Esophagus squamous epithelium (tissue), 5 donors: ENCODE measurements around the gene TAAR6. TPM values are rescaled to one million over a fixed set of nuclear protein-coding genes. Genes with fewer than 3 reads are reported as not detected.

Experiments used
- DNase-seq: peaks from one replicate; lab custom pipeline; 2025; lab: John Stamatoyannopoulos, UW
- H3K27ac ChIP-seq, 4 donors: fragments of 200-600 bp; sonication (generic); one replicate each; pipeline ENCODE4 v1.5.1; 2016 to 2019; ENCODE audit warnings: mild to moderate bottlenecking in 1 of 4
- H3K27me3 ChIP-seq, 4 donors: fragments of 200-600 bp; sonication (generic); 1 replicate in 3 of 4; 2 replicates in 1 of 4; pipeline versions ENCODE4 v1.5.1 to v1.6.0; 2017 to 2021; ENCODE audit warnings: antibody characterized with exemption in 1 of 4
- H3K36me3 ChIP-seq, 3 donors: fragments of 200-600 bp; sonication (generic); one replicate each; pipeline ENCODE4 v1.5.1; 2016 to 2019
- H3K4me1 ChIP-seq, 3 donors: fragments of 200-600 bp; sonication (generic); one replicate each; pipeline ENCODE4 v1.5.1; 2017 to 2019
- H3K4me3 ChIP-seq, 4 donors: fragments of 200-600 bp; sonication (generic); 1 replicate in 3 of 4; 2 replicates in 1 of 4; pipeline ENCODE4 v1.5.1; 2016 to 2019; ENCODE audit warnings: mild to moderate bottlenecking in 2 of 4, moderate library complexity in 1 of 4
- H3K9me3 ChIP-seq, 3 donors: fragments of 200-600 bp; sonication (generic); one replicate each; pipeline ENCODE4 v1.5.1; 2016 to 2019
- CTCF ChIP-seq, 6 experiments: fragments of 450-650 bp in 4 of 6; fragments of 200-600 bp in 2 of 6; sonication (generic) in 2 of 6; IDR thresholded peaks; one replicate each; pipeline ENCODE4 v1.5.1; 2016 to 2019; ENCODE audit warnings: antibody characterized with exemption in 6 of 6, mild to moderate bottlenecking in 4 of 6, moderate library complexity in 4 of 6
- POLR2A ChIP-seq, 4 donors: fragments of 450-650 bp; IDR thresholded peaks; one replicate each; pipeline ENCODE4 v1.6.1; 2017; ENCODE audit warnings: antibody characterized with exemption in 4 of 4, mild to moderate bottlenecking in 4 of 4, moderate library complexity in 3 of 4
- WGBS, 2 donors: methylation state at CpG; one replicate each; pipeline ENCODE4 v1.1.5; 2018; 5-methylcytosine and 5-hydroxymethylcytosine counted together
- intact Hi-C: fragments of 100-400 bp; cut with DNase I; formaldehyde crosslinking; loops from one replicate; pipeline ENCODE4 v1.15.0; 2022
- total RNA-seq, 4 donors: library from RNA; depleted of rRNA; stranded (reverse); fragments of >200 nt; gene quantifications; one replicate each; pipeline ENCODE4 v1.1.0, GENCODE V29; 2016
- donor health status: DM: yes; HTN: yes; CAD: no.

The TAAR6 gene
- total RNA-seq, 4 donors from 2014 or later = not detected

DNA sequence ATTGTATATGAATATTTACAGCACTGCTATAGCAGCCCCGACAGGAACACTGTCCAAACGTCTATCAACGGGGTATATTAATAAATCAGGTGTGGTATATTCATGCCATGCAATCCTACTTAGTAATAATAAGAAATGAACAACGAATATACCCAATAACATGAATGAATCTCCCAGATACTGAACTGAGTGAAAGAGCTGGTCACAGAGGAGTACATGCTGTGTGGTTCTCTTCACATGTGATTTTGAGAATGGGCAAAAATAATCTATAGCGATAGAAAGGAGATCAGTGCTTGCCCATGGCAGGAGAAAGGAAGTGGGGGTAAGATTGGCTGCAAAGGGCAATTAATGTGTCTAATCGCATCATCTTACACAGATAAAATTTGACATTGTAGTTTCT, 3.7 kb upstream of the TAAR6 start:
- no peak for TF ChIP-seq POLR2A (IDR thresholded peaks at IDR 0.05)
- no peak for TF ChIP-seq CTCF (IDR thresholded peaks at IDR 0.05)
- Histone ChIP-seq H3K4me1 (no peaks in the 10 kb centered on the region), H3K27me3 (peaks cover 0 to 18% (median 0%) of the 10 kb centered on the region in 4 donors), H3K4me3 (no peak overlapping the region), H3K36me3 (no peaks in the 10 kb centered on the region), H3K27ac (no peak overlapping the region), H3K9me3 (no peaks in the 10 kb centered on the region)
- 81 to 84% methylated on average over 6 of the region's 6 CpGs for WGBS, 2 donors
- intact Hi-C loops = no loop called here
- DNase-seq = no peak

DNA sequence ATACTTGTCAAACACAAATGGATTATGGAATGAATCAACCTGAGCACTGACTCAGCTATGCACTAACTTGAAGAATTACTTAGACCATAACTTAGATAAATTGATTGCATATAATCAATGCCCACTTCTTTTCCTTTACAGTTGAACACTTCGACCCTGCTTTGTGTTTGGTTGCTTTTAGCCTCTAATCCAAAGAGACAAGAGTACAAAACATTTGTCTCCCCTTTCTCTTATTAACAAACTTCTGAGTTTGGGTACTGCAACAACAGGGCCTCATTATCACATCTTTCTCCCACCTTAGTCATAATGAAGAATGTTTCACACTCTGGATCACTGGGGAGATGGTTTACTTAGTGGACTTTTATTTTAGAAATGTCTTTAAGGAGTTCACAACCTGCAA, 2.6 kb upstream of the TAAR6 start:
- no peaks in the 10 kb centered on the region for H3K4me1 ChIP-seq
- WGBS, 2 donors = 32 to 55% methylated on average over 1 of the region's 1 CpG

GRCh38 chr6:132568611-132569010, 1.5 kb upstream of the TAAR6 start:
- H3K36me3 ChIP-seq = no peaks in the 10 kb centered on the region
- 46 to 54% methylated on average over 6 of the region's 6 CpGs for WGBS, 2 donors
- H3K4me3 ChIP-seq = no peak overlapping the region
- no peak overlapping the region for H3K27ac ChIP-seq
- peaks cover 0 to 18% (median 0%) of the 10 kb centered on the region in 4 donors for H3K27me3 ChIP-seq
- no peak for TF ChIP-seq POLR2A (IDR thresholded peaks at IDR 0.05)
- no peak for TF ChIP-seq CTCF (IDR thresholded peaks at IDR 0.05)
- no peaks in the 10 kb centered on the region for H3K4me1 ChIP-seq
- intact Hi-C loops = no loop called here
- no peaks in the 10 kb centered on the region for H3K9me3 ChIP-seq
- DNase-seq = no peak

More for the DNA sequence above, 2.6 kb upstream of the TAAR6 start:
- intact Hi-C loops = no loop called here
- no peaks in the 10 kb centered on the region for H3K9me3 ChIP-seq
- H3K36me3 ChIP-seq = no peaks in the 10 kb centered on the region
- no peak for DNase-seq
- H3K27ac ChIP-seq = no peak overlapping the region
- H3K27me3 ChIP-seq = peaks cover 0 to 18% (median 0%) of the 10 kb centered on the region in 4 donors
- no peak overlapping the region for H3K4me3 ChIP-seq
- TF ChIP-seq POLR2A (IDR thresholded peaks at IDR 0.05) (no peak), CTCF (IDR thresholded peaks at IDR 0.05) (no peak)

- 46 to 55% methylated on average over 4 of the region's 4 CpGs for WGBS, 2 donors
- H3K4me3 ChIP-seq = no peak overlapping the region
- no peak for TF ChIP-seq POLR2A (IDR thresholded peaks at IDR 0.05)
- no peak for TF ChIP-seq CTCF (IDR thresholded peaks at IDR 0.05)
Observed at GRCh38 chr6:132569170-132569569, 952 bp upstream of the TAAR6 start.

GRCh38 chr6:132571774-132572173, 1.7 kb downstream of the TAAR6 start:
- TF ChIP-seq POLR2A (IDR thresholded peaks at IDR 0.05) (no peak), CTCF (IDR thresholded peaks at IDR 0.05) (no peak)
- Histone ChIP-seq H3K27me3 (peaks cover 0 to 13% (median 0%) of the 10 kb centered on the region in 4 donors), H3K27ac (no peak overlapping the region), H3K36me3 (no peaks in the 10 kb centered on the region), H3K9me3 (no peaks in the 10 kb centered on the region), H3K4me3 (no peak overlapping the region), H3K4me1 (no peaks in the 10 kb centered on the region)
- no peak for DNase-seq
- intact Hi-C loops = no loop called here

More at GRCh38 chr6:132569170-132569569, 952 bp upstream of the TAAR6 start:
- Histone ChIP-seq H3K27ac (no peak overlapping the region), H3K27me3 (peaks cover 0 to 18% (median 0%) of the 10 kb centered on the region in 4 donors), H3K36me3 (no peaks in the 10 kb centered on the region), H3K4me1 (no peaks in the 10 kb centered on the region), H3K9me3 (no peaks in the 10 kb centered on the region)
- intact Hi-C loops = no loop called here
- no peak for DNase-seq
